Measurements from ENCODE around the gene HLA-DPA1.

DNA sequence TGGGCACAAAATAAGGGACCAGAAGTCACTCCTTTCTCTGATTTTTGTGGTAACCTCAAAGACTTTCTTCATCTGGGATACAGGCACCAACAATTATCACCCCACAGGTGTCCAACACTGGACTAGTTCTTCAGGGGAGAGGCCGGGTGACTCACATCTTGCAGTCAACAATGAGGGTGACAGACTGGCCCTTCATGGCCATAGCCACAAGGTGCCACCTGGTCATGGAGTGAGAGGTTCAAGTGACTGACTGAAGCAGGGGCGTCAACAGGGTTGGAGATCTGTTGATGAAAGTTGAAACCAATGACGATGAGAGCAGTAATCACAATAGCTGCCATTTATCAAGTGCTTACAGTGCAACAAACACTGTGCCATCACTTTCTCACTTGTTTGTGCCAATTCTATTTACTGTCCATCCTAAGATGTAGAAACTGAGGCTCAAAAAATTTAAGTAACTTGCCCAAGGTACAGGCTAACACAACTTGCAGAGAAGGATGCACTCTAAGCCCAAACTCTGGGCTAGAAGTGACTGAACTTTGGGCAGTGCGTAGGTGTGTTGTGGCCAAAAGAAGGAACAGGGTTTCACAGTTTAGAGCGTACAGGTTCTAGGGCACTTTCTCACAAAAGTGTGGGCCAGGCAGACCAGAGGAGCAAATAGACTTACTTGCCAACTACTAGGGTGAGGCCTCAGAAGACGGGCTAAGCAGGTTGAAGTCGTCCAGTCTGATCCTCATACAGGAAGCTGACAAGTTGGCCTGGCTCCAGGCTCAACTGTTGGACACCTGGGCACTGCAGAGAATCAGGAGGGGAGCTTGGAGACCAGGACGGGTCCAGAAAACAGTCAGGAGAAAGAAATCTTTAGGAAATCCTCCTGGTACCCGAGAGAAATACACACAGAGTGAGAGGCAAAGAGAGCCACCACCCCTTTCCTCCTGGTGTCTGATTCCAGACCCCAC lies 32.7 kb upstream of the HLA-DPA1 start:
- TF ChIP-seq YY1 (IDR thresholded peaks at IDR 0.05; ENCODE audit: insufficient read depth, insufficient read length) (no peak), SUZ12 (IDR thresholded peaks at IDR 0.05; ENCODE audit: extremely low read depth, insufficient read depth, insufficient read length) (no peak), ZNF274 (IDR thresholded peaks at IDR 0.05; ENCODE audit: low read depth, low read length) (no peak)

Measured in NT2/D1 (cell line).